MM.1S (cell line): ENCODE results near the gene PDXK.

Experiments used
- DNase-seq: peaks from one replicate; pipeline ENCODE4 v3.0.0-alpha.2; 2015
- H2AFZ ChIP-seq: fragments of 300-600 bp; sonication (generic); 2 replicates; pipeline ENCODE4 v1.6.0; 2016; ENCODE audit warnings: antibody characterized with exemption, low read length
- H3F3A ChIP-seq: fragments of 300-600 bp; sonication (generic); 2 replicates; pipeline ENCODE4 v1.6.1; 2016; ENCODE audit warnings: mild to moderate bottlenecking, antibody characterized with exemption, low read length, moderate library complexity, mixed read lengths; ENCODE audit not compliant: insufficient read depth
- H3K27ac ChIP-seq: fragments of 300-600 bp; sonication (generic); 2 replicates; pipeline ENCODE4 v1.5.1; 2016; ENCODE audit warnings: mild to moderate bottlenecking, low read length
- H3K27me3 ChIP-seq: fragments of 300-600 bp; sonication (generic); replicated peaks from 2 replicates; pipeline ENCODE4 v1.6.0; 2016; ENCODE audit warnings: low read length; ENCODE audit not compliant: insufficient read depth
- H3K36me3 ChIP-seq: fragments of 300-600 bp; sonication (generic); replicated peaks from 2 replicates; pipeline ENCODE4 v1.6.1; 2016; ENCODE audit warnings: mild to moderate bottlenecking, low read length, mixed read lengths; ENCODE audit not compliant: insufficient read depth
- H3K4me1 ChIP-seq: fragments of 300-600 bp; sonication (generic); 2 replicates; pipeline ENCODE4 v1.6.1; 2016; ENCODE audit warnings: low read length, mixed read lengths
- H3K4me2 ChIP-seq: fragments of 300-600 bp; sonication (generic); 2 replicates; pipeline ENCODE4 v1.6.0; 2016; ENCODE audit warnings: low read depth, low read length
- H3K4me3 ChIP-seq: fragments of 300-600 bp; sonication (generic); 2 replicates; pipeline ENCODE4 v1.5.1; 2016; ENCODE audit warnings: low read length, mixed read lengths
- H3K79me2 ChIP-seq: fragments of 300-600 bp; sonication (generic); 2 replicates; pipeline ENCODE4 v1.6.1; 2016; ENCODE audit warnings: mixed run types, low read length, mixed read lengths
- H3K9ac ChIP-seq: fragments of 300-600 bp; sonication (generic); 2 replicates; pipeline ENCODE4 v1.6.1; 2016; ENCODE audit warnings: low read length, mixed read lengths
- H3K9me2 ChIP-seq: fragments of 300-600 bp; sonication (generic); replicated peaks from 2 replicates; pipeline ENCODE4 v1.6.1; 2016; ENCODE audit warnings: mild to moderate bottlenecking, low read length, mixed read lengths; ENCODE audit not compliant: insufficient read depth
- H3K9me3 ChIP-seq: fragments of 300-600 bp; sonication (generic); replicated peaks from 2 replicates; pipeline ENCODE4 v1.6.1; 2016; ENCODE audit warnings: mild to moderate bottlenecking, low read length, mixed read lengths; ENCODE audit not compliant: insufficient read depth
- H4K20me1 ChIP-seq: fragments of 300-600 bp; sonication (generic); 2 replicates; pipeline ENCODE4 v1.6.1; 2016; ENCODE audit warnings: mild to moderate bottlenecking, low read length, moderate library complexity, mixed read lengths; ENCODE audit not compliant: insufficient read depth
- CTCF ChIP-seq: fragments of 300-600 bp; sonication (generic); IDR thresholded peaks from 2 replicates; pipeline ENCODE4 v1.5.1; 2016; ENCODE audit warnings: antibody characterized with exemption, low read length, mixed read lengths
- EZH2 ChIP-seq: fragments of 300-600 bp; sonication (generic); optimal IDR thresholded peaks from 2 replicates; pipeline ENCODE3; 2017; ENCODE audit warnings: low read depth, mild to moderate bottlenecking, antibody characterized with exemption, low read length, mixed read lengths
- EZH2phosphoT487 ChIP-seq: fragments of 300-600 bp; sonication (generic); IDR thresholded peaks from 2 replicates; pipeline ENCODE4 v1.6.1; 2018; ENCODE audit warnings: antibody characterized with exemption, low read length

The PDXK gene

GRCh38 chr21:43723648-43724047 lies 4.7 kb downstream of the PDXK start:
- peaks cover 16% of the 10 kb centered on the region for H3K4me1 ChIP-seq
- no peaks in the 10 kb centered on the region for H3K27me3 ChIP-seq
- no peak overlapping the region for H3K4me2 ChIP-seq
- H3K79me2 ChIP-seq: peaks cover 96% of the 10 kb centered on the region
- H2AFZ ChIP-seq: no peak overlapping the region
- no peak for DNase-seq
- no peak for TF ChIP-seq CTCF
- no peak overlapping the region for H3K4me3 ChIP-seq
- H3K9me2 ChIP-seq: no peaks in the 10 kb centered on the region
- H3K9ac ChIP-seq: no peak overlapping the region
- no peak overlapping the region for H3K27ac ChIP-seq
- peaks cover 66% of the 10 kb centered on the region for H4K20me1 ChIP-seq
- H3F3A ChIP-seq: peaks cover under 1% of the 10 kb centered on the region
- no peaks in the 10 kb centered on the region for H3K9me3 ChIP-seq
- H3K36me3 ChIP-seq: peaks cover 10% of the 10 kb centered on the region; the same call in 1 of the 2 replicates

DNA sequence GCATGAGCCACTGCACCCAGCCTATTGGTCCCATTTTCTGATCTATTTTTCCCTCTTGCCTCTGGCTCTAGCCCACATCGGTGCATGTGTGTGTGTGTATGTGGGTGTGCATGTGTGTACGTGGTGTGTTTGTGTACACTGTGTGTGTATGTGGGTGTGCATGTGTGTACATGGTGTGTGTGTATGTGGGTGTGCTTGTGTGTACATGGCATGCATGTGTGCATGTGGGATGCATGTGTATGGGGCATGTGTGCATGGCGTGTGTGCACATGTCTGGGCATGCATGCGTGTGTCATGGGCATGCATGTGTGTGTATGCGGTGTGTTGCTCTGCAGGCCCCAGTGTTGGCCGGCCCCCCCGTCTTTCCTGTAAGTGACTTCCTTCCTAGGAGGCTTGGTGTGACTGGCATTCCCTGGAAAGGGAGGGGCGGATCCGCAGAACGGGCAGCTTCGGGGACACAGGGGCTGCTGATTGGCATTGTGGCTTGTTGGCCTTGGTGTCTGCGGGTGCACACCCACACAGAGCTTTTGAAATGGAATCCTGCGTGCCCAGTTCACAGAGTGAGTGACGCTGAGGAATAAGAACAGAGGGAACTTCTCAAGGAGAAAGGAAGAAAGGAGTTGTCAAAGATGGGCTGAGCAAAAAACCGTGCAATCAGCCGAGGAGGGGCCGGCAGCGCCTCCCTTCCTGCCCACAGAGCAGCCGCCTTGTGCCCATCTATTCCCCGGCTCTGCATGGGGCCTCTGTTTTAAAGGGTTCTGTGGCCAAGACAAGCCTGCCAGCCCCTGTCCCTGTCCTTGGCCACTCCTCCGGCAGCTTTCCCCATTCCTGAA lies 8.0 kb downstream of the PDXK start:
- H3K36me3 ChIP-seq: peaks cover 15% of the 10 kb centered on the region
- no peak overlapping the region for H3K4me2 ChIP-seq
- no peak for DNase-seq
- no peak overlapping the region for H2AFZ ChIP-seq
- H3F3A ChIP-seq: 0 out of 2 replicates have a peak, but pooled peaks cover 5% of the 10 kb centered on the region
- no peaks in the 10 kb centered on the region for H3K27me3 ChIP-seq
- H3K4me1 ChIP-seq: no peaks in the 10 kb centered on the region
- no peak for TF ChIP-seq CTCF
- TF ChIP-seq EZH2: no peak
- no peak for TF ChIP-seq EZH2phosphoT487
- peaks cover 72% of the 10 kb centered on the region for H4K20me1 ChIP-seq
- no peak overlapping the region for H3K27ac ChIP-seq
- no peak overlapping the region for H3K9ac ChIP-seq
- H3K79me2 ChIP-seq: peaks cover 100% of the 10 kb centered on the region
- no peaks in the 10 kb centered on the region for H3K9me3 ChIP-seq
- no peak overlapping the region for H3K4me3 ChIP-seq
- H3K9me2 ChIP-seq: no peaks in the 10 kb centered on the region

- Histone ChIP-seq H3K27ac (no peak overlapping the region), H3K9me2 (no peaks in the 10 kb centered on the region), H3K4me3 (no peak overlapping the region), H2AFZ (no peak overlapping the region), H4K20me1 (peaks cover 67% of the 10 kb centered on the region), H3K9me3 (no peaks in the 10 kb centered on the region), H3K4me2 (no peak overlapping the region), H3K4me1 (no peaks in the 10 kb centered on the region), H3K79me2 (peaks cover 100% of the 10 kb centered on the region), H3F3A (0 out of 2 replicates have a peak, but pooled peaks cover 5% of the 10 kb centered on the region), H3K9ac (no peak overlapping the region), H3K36me3 (peaks cover 15% of the 10 kb centered on the region), H3K27me3 (no peaks in the 10 kb centered on the region)
- TF ChIP-seq EZH2phosphoT487: no peak
- TF ChIP-seq EZH2: no peak
- no peak for TF ChIP-seq CTCF
- no peak for DNase-seq
These were observed 8.7 kb downstream of the PDXK start for GRCh38 chr21:43727519-43728153.
